ENCODE results near the gene MYH15.

- TF ChIP-seq CTCF (IDR thresholded peaks at IDR 0.05) (no peak), POLR2A (IDR thresholded peaks at IDR 0.05) (no peak)
Observed at GRCh38 chr3:108428586-108428985, 81.8 kb downstream of the MYH15 start.

Measured in thyroid gland (tissue), 4 donors.